HG03045 (cell line): Measurements from ENCODE around the gene RASL11B.

Source experiments
- ATAC-seq: cut with Tn5 transposase; IDR thresholded peaks from one replicate; pipeline ENCODE4 v1.9.1; 2021; ENCODE audit warnings: mild to moderate bottlenecking, moderate library complexity; ENCODE audit not compliant: unreplicated experiment

RASL11B gene

DNA sequence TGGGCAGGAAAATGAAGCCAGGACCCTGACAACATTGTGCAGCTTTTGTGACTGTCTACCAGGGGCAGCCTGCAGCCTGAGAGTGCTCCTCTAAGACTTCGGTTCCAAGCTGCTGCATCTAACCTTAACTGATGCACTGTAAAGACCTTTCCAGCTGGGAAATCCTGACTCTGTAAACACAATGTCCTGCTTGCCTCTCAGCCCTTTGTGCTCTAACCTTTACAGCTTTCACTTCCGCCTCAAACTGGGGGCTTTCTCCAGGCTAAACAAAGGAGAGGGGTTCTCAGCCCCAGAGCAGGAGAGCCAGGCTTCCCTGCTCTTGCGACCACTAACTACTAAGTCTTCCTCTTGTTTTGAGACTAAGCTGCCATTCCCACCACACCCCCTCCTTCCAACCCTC is 19.3 kb upstream of the RASL11B start:
- ATAC-seq = no peak

DNA sequence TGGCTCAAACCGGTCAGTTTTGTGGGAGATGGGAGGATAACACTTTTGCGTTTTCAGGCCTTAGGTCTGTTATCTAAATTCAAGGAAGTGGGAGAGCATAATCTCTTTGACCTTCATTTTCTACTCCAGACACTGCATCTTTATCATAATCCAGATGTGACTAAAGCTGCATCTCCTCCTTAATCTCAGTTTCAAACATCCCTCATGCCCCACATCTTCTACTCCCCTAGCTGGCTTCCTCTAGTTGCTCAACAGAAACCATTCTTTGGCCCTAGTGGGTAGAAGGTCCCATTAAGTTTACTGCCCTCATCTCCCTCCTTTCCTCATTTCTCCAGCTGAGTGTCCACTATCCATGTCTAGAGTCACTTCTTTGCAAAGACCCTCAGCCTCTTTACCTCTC is 18.8 kb upstream of the RASL11B start:
- ATAC-seq = no peak

- ATAC-seq = no peak
These were observed 18.2 kb upstream of the RASL11B start for GRCh38 chr4:52843958-52844357.

DNA sequence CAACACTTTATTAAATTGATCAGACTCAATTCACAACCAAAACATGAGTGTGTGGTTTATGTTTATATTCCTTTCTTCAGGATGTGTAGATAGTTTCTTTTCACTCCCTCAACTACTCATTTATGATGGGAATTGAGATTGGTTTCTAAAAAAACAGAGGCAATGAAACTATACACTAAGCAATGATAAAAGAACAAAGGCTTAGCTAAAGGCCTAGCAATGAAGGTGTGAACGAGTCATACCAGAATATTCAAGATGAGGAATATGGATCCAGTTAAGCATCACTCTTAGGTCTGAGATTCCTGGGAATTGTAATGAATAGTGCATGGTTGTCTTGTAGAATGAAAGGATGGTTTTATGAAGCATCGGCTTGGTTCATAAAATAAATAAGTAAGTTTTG is 17.5 kb upstream of the RASL11B start:
- no peak for ATAC-seq

DNA sequence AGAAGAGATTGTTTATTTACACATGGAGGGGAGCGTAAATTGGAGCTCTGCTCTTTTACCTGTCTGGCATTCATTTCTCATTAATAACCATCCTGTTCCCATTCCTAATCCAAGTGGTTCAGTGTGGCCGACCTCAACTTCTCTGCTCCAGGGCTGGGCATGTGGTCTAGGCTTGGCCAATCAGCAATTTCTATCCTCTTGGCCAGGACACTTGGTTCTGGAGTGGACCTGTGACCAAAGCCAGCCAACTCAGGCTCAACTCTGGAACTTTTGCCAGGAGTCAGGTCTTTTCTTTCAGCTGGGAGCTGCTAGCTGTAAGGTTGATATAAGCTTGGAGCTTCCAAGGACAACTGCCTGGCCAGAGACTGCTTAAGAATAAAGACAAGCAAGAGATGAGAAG is 15.6 kb upstream of the RASL11B start:
- no peak for ATAC-seq

- no peak for ATAC-seq
These were observed 13.9 kb upstream of the RASL11B start for GRCh38 chr4:52848254-52848653.

DNA sequence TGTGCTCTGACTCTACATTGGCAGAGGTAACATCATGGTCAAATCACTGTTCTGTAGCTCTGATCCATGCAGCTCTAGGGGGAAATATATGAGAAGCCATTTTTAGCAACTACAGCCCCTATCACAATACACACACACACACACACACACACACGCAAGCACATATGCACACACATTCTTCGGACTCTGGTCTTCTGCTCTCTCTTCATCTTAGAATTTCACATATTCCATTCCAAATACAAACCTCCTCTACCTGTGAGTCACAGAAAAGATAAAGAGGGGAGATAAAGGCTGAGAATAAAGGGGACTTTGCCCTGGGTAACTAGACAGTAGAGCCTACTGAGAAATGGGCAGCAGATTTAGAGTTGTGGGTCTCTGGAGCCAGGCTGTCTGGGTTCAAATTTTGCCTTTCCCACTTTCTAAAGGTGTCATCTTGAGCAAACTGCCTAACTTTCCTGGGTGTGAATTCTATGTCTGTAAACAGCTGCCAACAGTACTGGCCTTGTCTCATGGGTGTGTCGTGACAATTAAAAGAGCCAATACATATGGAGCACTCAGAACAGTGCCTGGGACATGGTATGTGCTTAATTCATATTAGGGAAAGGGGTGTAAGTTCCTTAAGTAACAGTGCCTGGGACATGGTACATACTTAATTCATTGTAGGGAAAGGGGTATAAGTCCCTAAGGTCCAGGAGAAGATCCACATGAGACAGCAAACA is 11.6 kb upstream of the RASL11B start:
- no peak for ATAC-seq

GRCh38 chr4:52852041-52852440 is 10.1 kb upstream of the RASL11B start:
- no peak for ATAC-seq

DNA sequence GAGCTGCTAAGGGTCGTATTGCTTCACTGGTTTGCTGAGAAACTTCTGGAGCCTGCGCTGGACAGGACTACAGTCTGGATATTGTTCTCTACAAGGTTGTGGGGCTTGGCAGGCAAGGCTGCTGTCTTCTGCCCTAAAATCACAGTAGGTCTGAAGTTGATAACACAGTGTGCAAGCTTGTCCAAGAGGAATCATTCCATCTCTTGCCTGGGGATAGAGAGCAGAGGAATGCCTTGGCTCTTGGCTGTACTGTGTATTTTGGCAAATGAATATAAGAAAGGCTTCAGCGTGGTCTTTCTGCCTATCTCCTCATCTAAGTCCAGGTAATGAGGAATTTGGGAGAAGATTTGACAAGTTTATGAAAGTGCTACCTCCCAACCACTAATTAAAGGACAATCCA is 9.4 kb upstream of the RASL11B start:
- ATAC-seq = no peak

- no peak for ATAC-seq
These were observed 8.8 kb upstream of the RASL11B start for GRCh38 chr4:52853351-52853750.

- no peak for ATAC-seq
These were observed 5.3 kb upstream of the RASL11B start for GRCh38 chr4:52856801-52857200.

GRCh38 chr4:52860361-52860760 is 1.8 kb upstream of the RASL11B start:
- no peak for ATAC-seq

DNA sequence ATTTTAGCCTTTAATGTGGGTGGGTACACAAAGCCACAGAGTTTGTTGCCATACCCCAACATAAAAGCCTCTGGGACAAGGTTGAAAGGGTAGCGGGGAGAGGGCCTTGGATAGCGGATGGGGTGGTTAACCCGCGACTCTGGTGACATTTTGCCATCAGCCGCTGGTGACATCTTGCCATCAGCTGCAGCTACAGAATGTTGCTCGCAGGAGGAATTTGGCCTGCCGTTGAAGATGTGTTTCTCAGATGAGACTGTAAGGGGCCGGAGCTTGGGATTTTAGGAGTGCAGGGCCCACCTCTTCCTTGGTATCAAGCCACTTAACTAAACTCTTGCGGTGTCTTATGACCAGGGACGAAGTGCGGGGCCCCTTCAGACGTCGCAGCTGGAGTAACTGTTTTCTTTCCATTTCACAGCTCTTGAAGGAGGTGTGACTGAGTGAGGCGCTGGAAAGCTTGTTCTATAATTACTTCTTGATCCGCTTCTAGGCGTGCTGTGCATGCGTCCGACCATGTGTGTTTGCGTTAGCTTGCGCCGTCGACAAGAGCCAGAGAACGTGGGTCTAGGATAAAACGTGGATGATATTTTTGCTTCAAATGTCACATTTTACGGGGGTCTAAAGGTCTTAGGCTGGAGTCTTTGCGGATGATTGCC is 820 bp upstream of the RASL11B start:
- no peak for ATAC-seq

DNA sequence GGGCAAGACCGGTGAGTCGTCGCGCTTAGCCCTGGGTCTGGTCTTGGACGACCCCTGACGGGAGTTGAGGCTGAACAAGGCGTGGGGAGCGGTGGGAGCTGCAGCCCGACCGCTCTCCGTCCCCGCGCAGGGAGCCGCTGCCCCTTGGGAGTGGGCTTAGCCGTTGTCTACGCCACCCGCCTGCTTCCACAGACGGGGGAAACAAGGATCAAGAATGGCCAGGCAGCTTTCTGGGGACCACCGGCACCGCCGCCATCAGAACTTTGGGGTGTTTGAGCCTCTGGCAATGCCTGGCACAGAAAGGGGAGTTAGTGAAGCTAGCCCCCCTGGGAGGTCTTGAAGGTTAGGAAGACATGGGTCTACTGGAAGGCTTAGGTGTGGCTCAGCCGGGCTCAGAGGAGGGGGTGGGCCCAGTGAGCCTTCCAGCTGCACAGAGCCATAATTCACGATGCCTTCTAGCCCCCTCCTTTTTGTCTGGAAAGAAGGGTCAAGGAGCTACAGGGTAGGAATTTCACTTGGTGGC is 583 bp downstream of the RASL11B start:
- no peak for ATAC-seq

GRCh38 chr4:52863324-52863723 is 1.2 kb downstream of the RASL11B start:
- ATAC-seq = no peak

DNA sequence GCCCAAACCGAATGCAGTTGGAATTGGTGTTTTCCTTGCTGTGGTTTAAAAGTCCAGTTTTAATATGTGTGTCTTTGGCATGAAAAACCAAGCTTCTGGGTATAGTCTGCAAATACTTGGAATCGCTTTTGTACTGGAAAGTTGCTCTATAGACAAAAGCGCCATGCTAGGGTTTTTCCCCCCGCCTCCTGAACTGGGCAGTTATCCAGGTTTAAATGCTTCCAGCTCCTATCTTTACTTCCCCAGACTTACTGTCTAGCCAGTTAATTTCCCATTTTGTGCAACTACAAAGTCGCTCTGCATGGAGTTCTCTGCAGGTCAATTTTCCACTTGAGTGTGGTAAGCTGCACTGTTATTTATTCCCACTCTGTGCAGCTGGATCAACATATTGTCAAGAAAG is 2.7 kb downstream of the RASL11B start:
- no peak for ATAC-seq

GRCh38 chr4:52865300-52865699 is 3.2 kb downstream of the RASL11B start:
- ATAC-seq = no peak

DNA sequence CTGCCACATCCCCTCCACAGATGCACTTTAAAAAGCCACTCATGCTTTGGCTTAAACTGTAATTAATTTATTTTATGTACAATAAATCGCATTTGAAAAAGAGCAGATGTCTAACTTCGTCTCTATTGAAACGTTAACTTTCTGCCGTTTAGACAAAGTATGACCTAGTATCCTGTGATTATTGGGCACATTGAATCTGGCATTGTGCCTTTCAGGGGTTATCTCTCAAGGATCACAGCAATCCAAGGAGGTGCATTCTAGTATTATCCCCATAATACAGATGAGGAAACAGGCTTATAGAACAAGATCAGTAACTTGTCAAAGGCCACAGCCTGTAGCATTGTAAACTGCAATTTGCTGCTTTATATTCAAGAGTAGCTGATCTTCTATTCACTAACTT is 4.6 kb downstream of the RASL11B start:
- no peak for ATAC-seq

DNA sequence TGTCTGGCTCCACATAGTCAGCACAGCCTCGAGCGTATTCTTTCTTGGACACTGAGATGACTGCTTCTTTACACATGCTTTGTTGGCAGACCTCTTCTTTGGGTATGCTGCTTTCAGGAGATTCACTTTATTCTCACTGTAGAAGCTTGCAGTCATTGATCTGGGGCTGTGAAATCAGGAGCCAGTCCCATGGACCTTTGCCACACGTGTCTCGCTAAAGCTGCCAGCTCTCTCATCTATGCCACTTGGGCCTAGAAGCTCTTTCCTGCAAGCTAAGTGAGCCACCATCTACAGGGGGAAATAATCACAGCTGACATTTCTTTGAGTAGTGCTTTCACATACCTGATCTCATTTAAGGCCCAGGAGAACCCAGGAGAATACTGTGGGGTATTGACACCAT is 5.0 kb downstream of the RASL11B start:
- no peak for ATAC-seq

- ATAC-seq = no peak
These were observed 6.0 kb downstream of the RASL11B start for GRCh38 chr4:52868133-52868532.

DNA sequence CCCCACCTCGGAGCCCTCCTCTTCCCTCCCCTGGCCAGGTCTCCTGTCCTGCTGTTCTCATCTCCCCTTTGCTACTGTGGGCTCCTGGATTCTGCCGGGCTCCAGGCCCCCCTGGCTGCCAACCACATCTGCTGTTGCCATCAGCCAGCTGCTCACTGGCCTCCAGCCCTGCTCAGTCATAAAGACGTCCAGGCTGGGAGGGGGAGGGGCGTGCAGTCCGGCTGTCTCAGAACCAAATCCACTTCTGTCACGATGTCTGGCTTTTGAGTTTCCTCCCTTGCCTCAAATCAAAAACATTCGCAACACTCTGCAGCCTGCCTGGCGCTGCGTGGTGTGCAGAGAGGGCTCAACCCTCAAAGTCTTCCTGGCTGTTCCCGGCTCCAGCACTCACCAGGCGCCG is 7.1 kb downstream of the RASL11B start:
- ATAC-seq = no peak

- no peak for ATAC-seq
These were observed 7.5 kb downstream of the RASL11B start for GRCh38 chr4:52869656-52870055.

GRCh38 chr4:52870225-52870624 is 8.1 kb downstream of the RASL11B start:
- no peak for ATAC-seq
